Measurements from ENCODE around the gene PILRA. TPM values are rescaled to one million over a fixed set of nuclear protein-coding genes. Genes with fewer than 3 reads are reported as not detected.
"Not testable (repeated sequence)": the region's sequence is repeated elsewhere in the genome, so short reads cannot be mapped to it uniquely, and the experiment has no call there.

Gene PILRA
- polyA plus RNA-seq, 1 experiment = 0.49 TPM

DNA sequence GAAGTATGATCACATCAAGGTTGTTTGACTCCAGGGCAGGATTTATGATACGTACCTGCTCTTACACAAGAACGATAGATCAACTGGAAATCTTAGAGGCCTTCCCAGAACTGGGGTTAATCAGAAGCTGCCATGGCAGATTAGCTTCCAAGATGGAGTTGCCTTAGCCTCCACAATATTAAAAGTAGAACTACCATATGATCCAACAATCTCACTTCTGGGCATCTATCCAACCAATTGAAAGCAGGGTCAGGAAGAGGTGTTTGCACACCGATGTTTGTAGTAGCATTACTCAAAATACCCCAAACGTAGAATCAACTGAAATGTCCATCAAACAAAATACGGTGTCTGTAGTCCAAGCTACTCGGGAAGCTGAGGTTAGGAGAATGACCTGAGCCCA lies 8.8 kb upstream of the PILRA start:
- no peak for DNase-seq (ENCODE audit: low read depth)
- peaks cover 9% of the 10 kb centered on the region for H3K36me3 ChIP-seq (ENCODE audit: control insufficient read depth, insufficient read depth, low read length)
- TF ChIP-seq, protein P1, sequence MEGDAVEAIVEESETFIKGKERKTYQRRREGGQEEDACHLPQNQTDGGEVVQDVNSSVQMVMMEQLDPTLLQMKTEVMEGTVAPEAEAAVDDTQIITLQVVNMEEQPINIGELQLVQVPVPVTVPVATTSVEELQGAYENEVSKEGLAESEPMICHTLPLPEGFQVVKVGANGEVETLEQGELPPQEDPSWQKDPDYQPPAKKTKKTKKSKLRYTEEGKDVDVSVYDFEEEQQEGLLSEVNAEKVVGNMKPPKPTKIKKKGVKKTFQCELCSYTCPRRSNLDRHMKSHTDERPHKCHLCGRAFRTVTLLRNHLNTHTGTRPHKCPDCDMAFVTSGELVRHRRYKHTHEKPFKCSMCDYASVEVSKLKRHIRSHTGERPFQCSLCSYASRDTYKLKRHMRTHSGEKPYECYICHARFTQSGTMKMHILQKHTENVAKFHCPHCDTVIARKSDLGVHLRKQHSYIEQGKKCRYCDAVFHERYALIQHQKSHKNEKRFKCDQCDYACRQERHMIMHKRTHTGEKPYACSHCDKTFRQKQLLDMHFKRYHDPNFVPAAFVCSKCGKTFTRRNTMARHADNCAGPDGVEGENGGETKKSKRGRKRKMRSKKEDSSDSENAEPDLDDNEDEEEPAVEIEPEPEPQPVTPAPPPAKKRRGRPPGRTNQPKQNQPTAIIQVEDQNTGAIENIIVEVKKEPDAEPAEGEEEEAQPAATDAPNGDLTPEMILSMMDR (IDR thresholded peaks at IDR 0.05; ENCODE audit: insufficient read depth, low read depth, low read length) = no peak
- H3K4me3 ChIP-seq (ENCODE audit: low read depth, low read length) = no peak overlapping the region
- CTCF ChIA-PET = no interaction called here
- no peaks in the 10 kb centered on the region for H3K27me3 ChIP-seq (ENCODE audit: control insufficient read depth, insufficient read depth, low read length)
- POLR2A ChIA-PET = no interaction called here

DNA sequence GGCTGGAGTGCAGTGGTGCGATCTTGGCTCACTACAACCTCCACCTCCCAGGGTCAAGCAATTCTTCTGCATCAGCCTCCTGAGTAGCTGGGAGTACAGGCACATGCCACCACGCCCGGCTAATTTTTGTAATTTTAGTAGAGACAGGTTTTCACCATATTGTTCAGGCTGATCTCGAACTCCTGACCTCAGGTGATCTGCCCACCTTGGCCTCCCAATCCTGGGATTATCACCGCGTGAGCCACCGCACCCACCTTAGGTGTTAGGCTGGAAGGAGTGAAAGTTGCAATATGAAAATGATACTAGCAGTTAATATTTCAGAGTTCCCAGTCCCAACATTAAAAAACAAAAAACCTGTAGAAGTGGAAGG lies 7.3 kb upstream of the PILRA start:
- H3K4me3 ChIP-seq (ENCODE audit: low read depth, low read length); POLR2A ChIA-PET; H3K27me3 ChIP-seq (ENCODE audit: control insufficient read depth, insufficient read depth, low read length); H3K36me3 ChIP-seq (ENCODE audit: control insufficient read depth, insufficient read depth, low read length); DNase-seq (ENCODE audit: low read depth); CTCF ChIA-PET: not testable (repeated sequence)

DNA sequence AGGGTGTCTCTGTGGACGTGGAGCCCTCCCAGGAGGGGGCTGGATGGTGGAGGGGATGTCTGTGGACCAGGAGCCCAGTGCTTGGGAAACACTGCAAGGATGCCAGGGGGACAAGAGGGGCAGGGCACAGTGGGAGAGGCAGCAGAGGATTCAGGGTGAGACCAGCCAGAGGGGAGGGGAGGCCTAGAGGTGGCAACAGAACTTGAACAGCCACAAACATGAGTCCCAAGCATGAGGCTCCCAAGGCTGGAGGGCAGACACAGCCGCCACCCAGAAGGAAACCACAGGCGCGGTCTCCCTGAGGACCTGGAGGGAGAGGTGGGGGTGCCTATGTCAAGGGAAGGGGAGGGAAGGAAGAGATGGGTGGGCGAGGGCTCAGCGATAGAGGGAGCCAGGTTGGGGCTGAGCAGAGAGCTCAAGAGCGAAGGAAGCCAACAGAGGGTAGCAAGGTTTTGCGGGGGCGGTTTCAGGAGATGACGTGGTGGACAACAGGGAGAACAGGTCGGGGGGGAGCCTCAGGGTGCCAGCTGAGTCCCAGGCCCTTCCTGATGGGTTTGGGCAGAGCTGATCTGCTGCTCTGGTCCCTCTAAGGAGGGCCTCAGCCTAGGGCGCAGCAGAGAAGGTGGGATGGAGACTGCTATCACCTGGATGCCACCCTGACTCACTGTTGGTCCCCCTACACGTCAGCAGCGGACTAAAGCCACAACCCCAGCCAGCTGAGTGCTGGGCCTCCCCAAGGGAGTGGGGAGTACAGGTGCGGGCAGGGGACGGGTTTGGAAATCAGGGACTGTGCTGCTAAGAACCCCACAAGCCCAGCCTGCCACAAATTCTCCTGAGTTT lies 6.7 kb upstream of the PILRA start:
- H3K4me3 ChIP-seq (ENCODE audit: low read depth, low read length) = no peak overlapping the region
- peaks cover under 1% of the 10 kb centered on the region for H3K36me3 ChIP-seq (ENCODE audit: control insufficient read depth, insufficient read depth, low read length)
- no peaks in the 10 kb centered on the region for H3K27me3 ChIP-seq (ENCODE audit: control insufficient read depth, insufficient read depth, low read length)
- ChIA-PET CTCF (no interaction called here), POLR2A (no interaction called here)
- TF ChIP-seq, protein P1 (IDR thresholded peaks at IDR 0.05; ENCODE audit: insufficient read depth, low read depth, low read length) = no peak
- DNase-seq (ENCODE audit: low read depth) = no peak

DNA sequence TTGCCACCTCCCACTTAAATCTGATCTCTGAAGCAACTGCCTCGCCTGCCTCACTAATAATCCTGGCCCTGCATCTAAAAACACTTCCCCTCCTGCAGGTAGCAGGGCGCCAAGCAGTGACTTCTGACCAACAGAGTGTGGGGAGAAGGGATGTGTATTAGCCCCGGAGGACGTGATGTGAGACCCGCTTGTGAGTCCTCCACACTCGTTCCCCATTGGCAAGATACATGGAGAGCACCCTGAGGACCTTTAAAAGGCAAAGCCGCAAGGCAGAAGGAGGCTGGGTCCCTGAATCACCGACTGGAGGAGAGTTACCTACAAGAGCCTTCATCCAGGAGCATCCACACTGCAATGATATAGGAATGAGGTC lies 6.1 kb upstream of the PILRA start:
- no peaks in the 10 kb centered on the region for H3K27me3 ChIP-seq (ENCODE audit: control insufficient read depth, insufficient read depth, low read length)
- no peaks in the 10 kb centered on the region; the same call in 1 of the 2 replicates for H3K36me3 ChIP-seq (ENCODE audit: control insufficient read depth, insufficient read depth, low read length)
- H3K4me3 ChIP-seq (ENCODE audit: low read depth, low read length) = no peak overlapping the region
- no peak for DNase-seq (ENCODE audit: low read depth)
- TF ChIP-seq, protein P1 (IDR thresholded peaks at IDR 0.05; ENCODE audit: insufficient read depth, low read depth, low read length) = no peak
- POLR2A ChIA-PET = no interaction called here
- CTCF ChIA-PET = no interaction called here

DNA sequence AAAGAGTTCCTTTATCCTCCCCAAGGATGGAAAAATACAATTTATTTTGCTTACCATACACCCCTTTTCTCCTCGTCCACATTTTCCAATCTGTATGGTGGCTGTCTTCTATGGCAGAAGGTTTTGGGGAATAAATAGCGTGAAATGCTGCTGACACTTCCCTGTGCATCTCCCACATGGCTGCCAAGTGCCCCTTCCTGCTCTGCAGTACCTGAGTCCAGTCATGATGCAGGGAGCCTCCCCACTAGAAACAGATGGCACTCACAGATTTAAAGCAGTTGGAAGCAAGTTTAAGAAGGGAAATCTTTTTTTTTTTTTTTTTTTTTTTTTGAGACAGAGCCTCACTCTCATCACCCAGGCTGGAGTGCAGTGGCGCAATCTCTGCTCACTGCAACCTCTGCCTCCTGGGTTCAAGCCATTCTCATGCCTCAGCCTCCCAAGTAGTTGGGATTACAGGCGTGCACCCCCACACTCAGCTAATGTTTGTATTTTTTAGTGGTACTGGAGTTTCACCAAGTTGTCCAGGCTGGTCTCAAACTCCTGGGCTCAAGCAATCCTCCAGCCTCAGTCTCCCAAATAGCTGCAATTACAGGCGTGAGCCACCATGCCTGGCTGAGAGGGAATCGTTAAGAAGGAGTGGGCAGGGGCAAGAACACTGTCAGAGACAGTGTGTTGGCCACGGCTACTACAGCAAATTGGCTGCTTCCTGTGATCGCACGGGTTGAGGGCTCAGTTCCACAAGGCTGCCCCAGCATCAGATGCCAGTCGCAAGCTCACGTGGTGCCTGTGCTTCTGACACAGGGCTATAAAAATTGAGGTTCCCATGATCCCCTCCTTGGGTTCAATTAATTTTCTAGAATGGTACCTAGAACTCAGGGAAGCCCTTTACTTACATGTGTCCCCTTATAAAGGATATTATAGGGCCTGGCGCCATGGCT lies 5.3 kb upstream of the PILRA start:
- no peak for DNase-seq (ENCODE audit: low read depth)
- CTCF ChIA-PET = no interaction called here
- H3K27me3 ChIP-seq (ENCODE audit: control insufficient read depth, insufficient read depth, low read length) = no peaks in the 10 kb centered on the region
- TF ChIP-seq, protein P1 (IDR thresholded peaks at IDR 0.05; ENCODE audit: insufficient read depth, low read depth, low read length) = no peak
- no peak overlapping the region for H3K4me3 ChIP-seq (ENCODE audit: low read depth, low read length)
- no peaks in the 10 kb centered on the region for H3K36me3 ChIP-seq (ENCODE audit: control insufficient read depth, insufficient read depth, low read length)
- POLR2A ChIA-PET = no interaction called here
